Nasal cavity respiratory epithelium epithelial cell of viscerocranial mucosa (primary cell): ENCODE measurements around the gene TTC38. TPM values are rescaled to one million over a fixed set of nuclear protein-coding genes. Genes with fewer than 3 reads are reported as not detected.

Source experiments
- total RNA-seq: library from RNA; depleted of rRNA; stranded (reverse); fragments of >200 nt; gene quantifications from 2 replicates; pipeline ENCODE4 v1.2.3, GENCODE V29; 2014

TTC38 gene
- 8.2 and 9.8 TPM in 2 replicates for total RNA-seq

GRCh38 chr22:46267431-46268279 is at the start of gene TTC38:
Gene TTC38, plus strand, starts transcription at chr22:46268008. Its CDS starts 32 bp downstream, at chr22:46268040.

GRCh38 chr22:46250035-46250782 is 17.6 kb upstream of the TTC38 start, which contains the start of gene CDPF1:
Gene CDPF1, minus strand, starts transcription at chr22:46250293. Its CDS starts 2,009 bp downstream, at chr22:46248284.

DNA sequence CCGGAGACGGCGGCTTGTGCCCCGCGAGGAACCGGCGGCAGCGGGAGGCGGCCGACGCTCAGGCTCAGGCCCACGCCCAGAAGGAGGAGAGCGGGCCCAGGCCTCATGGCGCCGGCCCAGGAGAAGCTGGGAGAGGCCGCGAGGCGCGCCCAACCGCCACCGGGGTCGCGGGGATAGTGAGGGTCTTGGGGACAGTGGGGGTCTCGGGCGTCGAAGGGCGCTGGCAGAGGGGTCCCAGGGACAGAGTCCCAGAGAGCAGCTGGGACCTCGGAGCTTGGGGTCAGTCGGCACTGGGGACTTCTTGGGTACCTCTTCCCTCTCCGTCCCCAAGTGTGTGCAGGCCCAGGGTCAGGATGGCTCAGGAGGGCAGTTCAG is 4.6 kb upstream of the TTC38 start, which contains the start of gene PKDREJ:
PKDREJ (minus strand) TSS at position 128 of the 375 bp plus-strand sequence; CDS start at position 107, 21 bp downstream.

DNA sequence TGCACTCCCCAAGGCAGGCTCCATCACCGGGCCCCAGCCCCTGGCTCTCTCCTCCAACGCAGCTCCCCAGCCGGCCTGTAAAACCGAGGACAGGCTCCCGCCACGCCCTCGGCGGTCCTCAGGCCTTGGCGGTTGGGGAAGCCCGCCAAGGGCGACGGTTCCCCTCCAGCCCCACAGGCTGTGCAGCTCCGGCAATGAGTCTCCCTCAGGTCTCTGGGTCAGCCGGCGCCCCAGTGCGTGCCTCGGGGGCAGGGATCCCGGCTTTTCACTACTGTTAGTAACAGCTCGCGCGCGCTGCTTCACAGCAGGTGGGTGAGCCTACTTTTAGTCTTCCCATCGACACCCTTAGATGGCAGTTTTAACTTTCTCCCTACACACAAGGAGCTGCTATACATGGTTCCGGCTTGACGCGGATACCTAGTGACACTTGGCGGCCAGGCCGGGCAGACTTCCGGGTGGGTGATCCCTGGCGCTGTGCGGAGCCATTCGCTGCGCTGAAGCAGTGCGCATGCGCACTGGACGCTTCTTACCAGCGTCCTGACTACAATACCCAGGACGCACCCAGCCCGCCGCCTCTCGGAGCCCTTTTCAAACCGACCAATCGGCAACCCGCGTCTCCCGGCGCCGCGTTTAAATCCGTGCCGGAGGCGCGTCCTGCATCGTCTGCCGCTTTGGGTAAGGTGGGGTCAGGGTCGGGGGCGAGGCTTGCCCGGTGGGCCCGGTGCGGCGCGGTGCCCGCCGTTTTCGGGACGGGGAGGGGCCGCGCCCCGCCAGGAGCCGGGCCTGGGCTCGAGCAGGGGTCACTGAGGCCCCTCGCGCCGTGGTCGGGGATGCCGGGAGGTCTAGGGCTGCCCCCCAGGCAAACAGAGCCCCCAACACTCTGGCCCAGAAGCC is 28.7 kb downstream of the TTC38 start, which contains the start of gene GTSE1:
GTSE1 (plus strand) TSS at position 614 of the 894 bp plus-strand sequence. CDS start 531 bp downstream, outside the sequence.

DNA sequence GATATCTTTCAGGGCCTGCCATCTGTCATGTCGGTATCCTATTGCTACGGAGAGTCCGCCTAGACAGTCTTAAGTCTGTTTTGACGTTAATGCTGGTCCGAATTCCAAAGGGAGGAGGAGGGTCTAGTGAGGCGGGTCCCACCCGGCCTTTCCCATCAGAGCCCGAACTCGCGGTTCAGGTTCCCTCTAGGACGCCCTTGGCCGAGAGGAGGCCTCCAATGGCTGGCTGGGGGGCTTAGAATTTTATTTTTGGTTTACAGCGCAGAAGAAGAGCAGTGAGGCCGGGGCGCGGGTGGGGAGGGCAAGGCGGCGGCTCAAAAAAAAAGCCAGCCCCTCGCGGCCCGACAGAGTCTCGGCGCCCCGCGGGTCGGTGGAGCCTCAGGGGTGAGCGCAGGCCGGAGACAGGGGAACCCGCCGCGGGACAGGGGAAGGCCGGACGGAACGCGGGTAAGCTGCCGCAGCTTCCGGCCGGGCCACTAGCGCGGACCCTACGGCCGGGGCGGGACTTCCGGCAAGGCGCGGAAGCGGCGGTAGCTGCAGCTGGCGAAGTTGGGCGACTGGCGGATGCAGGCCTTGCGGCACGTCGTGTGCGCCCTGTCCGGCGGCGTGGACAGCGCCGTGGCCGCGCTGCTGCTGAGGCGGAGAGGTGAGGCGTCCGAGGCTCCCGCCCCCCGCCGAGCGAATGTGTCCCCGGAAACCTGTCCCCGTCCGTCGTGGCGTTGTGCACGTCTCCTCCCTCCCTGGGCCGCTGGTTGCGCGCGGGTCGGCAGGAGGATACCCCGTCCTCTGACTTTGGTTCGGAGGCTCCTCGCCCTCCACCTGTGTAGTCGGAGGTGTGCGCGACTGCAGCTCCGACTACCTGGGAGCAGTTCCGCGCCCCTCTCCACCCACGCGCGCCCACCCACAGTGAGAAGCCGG is 67.7 kb downstream of the TTC38 start, which contains the start of gene TRMU:
TRMU (plus strand) TSS at position 514 of the 918 bp plus-strand sequence; CDS start at position 565, 51 bp downstream.

Other genes with a start within 250 kb of the TTC38 start
- 16.4 and 16.7 TPM in 2 replicates for gene PPARA, start 117.5 kb upstream of the TTC38 start, total RNA-seq
- gene CDPF1, start 17.7 kb upstream of the TTC38 start, total RNA-seq = 7.6 and 10.9 TPM in 2 replicates
- under 0.01 TPM in 1 of 2 replicates, not detected in the other for gene PKDREJ, start 4.7 kb upstream of the TTC38 start, total RNA-seq
- gene GTSE1, start 28.9 kb downstream of the TTC38 start, total RNA-seq = under 0.01 TPM in 2 replicates
- 17.4 and 34.1 TPM in 2 replicates for gene TRMU, start 67.7 kb downstream of the TTC38 start, total RNA-seq